Right lobe of liver (tissue), 6 donors: ENCODE data around the gene NDUFS6. TPM values are rescaled to one million over a fixed set of nuclear protein-coding genes. Genes with fewer than 3 reads are reported as not detected.
"Not testable (repeated sequence)": the region's sequence is repeated elsewhere in the genome, so short reads cannot be mapped to it uniquely, and the experiment has no call there.

Experiments used
- ATAC-seq, 4 donors: fragments of 200-7000 bp; cut with Tn5 transposase; one replicate each; pipeline ENCODE4 v1.9.1; 2020; ENCODE audit warnings: mild to moderate bottlenecking in 4 of 4, moderate library complexity in 4 of 4
- DNase-seq, 3 donors: peaks; one replicate each; pipeline ENCODE4 v3.0.0-alpha.2; 2020
- H3K27ac ChIP-seq, 3 donors: fragments of 200-600 bp; one replicate each; pipeline ENCODE4 v1.8.0; 2022
- H3K27me3 ChIP-seq, 2 donors: fragments of 200-600 bp; one replicate each; pipeline ENCODE4 v1.8.0; 2022
- H3K36me3 ChIP-seq, 4 donors: fragments of 200-600 bp; sonication (generic) in 1 of 4; one replicate each; pipeline versions ENCODE4 v1.5.1 to v1.8.0; 2017 to 2022; ENCODE audit warnings: control low read depth in 1 of 4
- H3K4me1 ChIP-seq, 4 donors: fragments of 200-600 bp; sonication (generic) in 1 of 4; one replicate each; pipeline versions ENCODE4 v1.5.1 to v1.8.0; 2017 to 2022; ENCODE audit warnings: control low read depth in 1 of 4
- H3K4me3 ChIP-seq, 3 donors: fragments of 200-600 bp; one replicate each; pipeline ENCODE4 v1.8.0; 2022
- H3K9me3 ChIP-seq, 4 donors: fragments of 200-600 bp; sonication (generic) in 1 of 4; one replicate each; pipeline versions ENCODE4 v1.5.1 to v1.8.0; 2017 to 2022; ENCODE audit warnings: control low read depth in 1 of 4
- POLR2A ChIP-seq: fragments of 450-650 bp; IDR thresholded peaks from one replicate; pipeline ENCODE4 v1.6.1; 2017; ENCODE audit warnings: antibody characterized with exemption, mild to moderate bottlenecking
- WGBS: methylation state at CpG from one replicate; pipeline ENCODE4 v1.1.6; 2018; ENCODE audit warnings: low coverage, low lambda C conversion rate; ENCODE audit not compliant: insufficient coverage; ENCODE audit errors: missing lambda C conversion rate; 5-methylcytosine and 5-hydroxymethylcytosine counted together
- intact Hi-C, 2 donors: fragments of 100-400 bp; cut with DNase I; formaldehyde crosslinking; loops; one replicate each; pipeline versions ENCODE4 v1.11.2 to v1.14.1; 2022
- total RNA-seq, 6 experiments: library from RNA; depleted of rRNA in 2 of 6; stranded (reverse); fragments of >200 nt in 2 of 6; fragmentation: NEBNext Ultra II Directional in 3 of 6; extraction: Animal tissue kit (Norgen Biotek cat#: 25700) in 3 of 6; gene quantifications; one replicate each; pipeline versions ENCODE4 v1.1.0 to v1.2.4, GENCODE V29; 2016 to 2023
- TF ChIP-seq, protein P1 (sequence below), 4 donors: fragments of 200-600 bp in 3 of 4; fragments of 450-650 bp in 1 of 4; IDR thresholded peaks; one replicate each; pipeline versions ENCODE4 v1.5.1 to v1.8.0; 2016 to 2022; ENCODE audit warnings: antibody characterized with exemption in 4 of 4, mild to moderate bottlenecking in 2 of 4
- donor health status: DM: no; HTN: yes; CAD: no.
- donor health status: DM: no; HTN: no; CAD: no.
- donor health status: DM: no; HTN: no; CAD: no.
- donor health status: DM: no; HTN: yes; CAD: no.
- donor health status: DM: no; HTN: yes; CAD: no.

NDUFS6 gene
- total RNA-seq, 6 experiments from 2014 or later = 16.5 to 57.5 (median 23.7) TPM

DNA sequence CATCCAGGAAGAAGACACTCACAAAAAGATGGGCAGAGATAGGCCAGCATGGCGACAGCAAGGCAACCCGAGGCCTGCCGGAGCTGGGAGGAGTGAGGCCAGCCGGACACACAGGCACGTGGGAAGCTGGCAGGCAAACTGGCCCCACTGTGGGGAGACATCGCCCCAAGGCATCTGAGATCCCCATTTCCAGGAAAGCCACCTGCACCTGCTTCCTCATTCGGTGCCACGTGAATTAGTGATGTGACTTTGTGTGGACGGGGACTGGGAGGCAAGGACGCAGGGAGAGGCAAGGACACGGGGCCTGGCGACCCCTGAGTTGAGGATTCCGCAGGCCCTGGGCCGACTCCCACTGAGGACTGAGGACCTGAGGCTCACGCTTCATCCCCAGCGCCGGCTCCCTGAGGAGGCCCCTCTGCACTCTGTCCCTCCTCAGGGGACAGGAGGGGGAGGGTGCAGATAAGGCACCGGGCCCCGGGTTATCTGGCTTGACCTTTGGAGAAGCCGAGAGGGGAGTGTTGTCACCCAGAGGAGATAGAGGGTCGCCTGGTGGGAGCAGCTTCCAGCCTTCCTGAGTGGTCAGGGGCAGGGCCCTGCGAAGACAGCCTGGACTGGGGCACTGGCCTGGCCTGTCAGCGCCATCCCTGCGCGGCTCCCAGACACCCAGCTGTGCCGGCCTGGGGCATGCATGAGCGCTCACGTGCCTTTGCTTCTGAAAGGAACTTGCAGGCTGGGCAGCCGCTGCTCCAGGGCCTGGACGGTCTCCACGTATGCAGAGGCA lies 39.7 kb downstream of the NDUFS6 start:
- DNase-seq = peak in 1 of 3 donors; percentile 46
- Histone ChIP-seq H3K4me3 (no peak overlapping the region), H3K4me1 (no peaks in the 10 kb centered on the region), H3K36me3 (no peaks in the 10 kb centered on the region), H3K27me3 (no peaks in the 10 kb centered on the region), H3K27ac (no peak overlapping the region), H3K9me3 (no peaks in the 10 kb centered on the region)
- intact Hi-C loops = no loop called here
- peak in 1 of 4 donors; percentile 40 for ATAC-seq
- TF ChIP-seq POLR2A = no peak
- TF ChIP-seq, protein P1, sequence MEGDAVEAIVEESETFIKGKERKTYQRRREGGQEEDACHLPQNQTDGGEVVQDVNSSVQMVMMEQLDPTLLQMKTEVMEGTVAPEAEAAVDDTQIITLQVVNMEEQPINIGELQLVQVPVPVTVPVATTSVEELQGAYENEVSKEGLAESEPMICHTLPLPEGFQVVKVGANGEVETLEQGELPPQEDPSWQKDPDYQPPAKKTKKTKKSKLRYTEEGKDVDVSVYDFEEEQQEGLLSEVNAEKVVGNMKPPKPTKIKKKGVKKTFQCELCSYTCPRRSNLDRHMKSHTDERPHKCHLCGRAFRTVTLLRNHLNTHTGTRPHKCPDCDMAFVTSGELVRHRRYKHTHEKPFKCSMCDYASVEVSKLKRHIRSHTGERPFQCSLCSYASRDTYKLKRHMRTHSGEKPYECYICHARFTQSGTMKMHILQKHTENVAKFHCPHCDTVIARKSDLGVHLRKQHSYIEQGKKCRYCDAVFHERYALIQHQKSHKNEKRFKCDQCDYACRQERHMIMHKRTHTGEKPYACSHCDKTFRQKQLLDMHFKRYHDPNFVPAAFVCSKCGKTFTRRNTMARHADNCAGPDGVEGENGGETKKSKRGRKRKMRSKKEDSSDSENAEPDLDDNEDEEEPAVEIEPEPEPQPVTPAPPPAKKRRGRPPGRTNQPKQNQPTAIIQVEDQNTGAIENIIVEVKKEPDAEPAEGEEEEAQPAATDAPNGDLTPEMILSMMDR (IDR thresholded peaks at IDR 0.05) = no peak
- 40% methylated on average over 5 of the region's 31 CpGs for WGBS

GRCh38 chr5:1842004-1842819 lies 41.0 kb downstream of the NDUFS6 start:
- Histone ChIP-seq H3K4me1 (no peaks in the 10 kb centered on the region), H3K4me3 (no peak overlapping the region), H3K27me3 (no peaks in the 10 kb centered on the region), H3K36me3 (no peaks in the 10 kb centered on the region), H3K27ac (no peak overlapping the region), H3K9me3 (no peaks in the 10 kb centered on the region)
- ATAC-seq = no peak
- TF ChIP-seq, protein P1 (IDR thresholded peaks at IDR 0.05) = no peak
- TF ChIP-seq POLR2A = no peak
- DNase-seq = no peak
- intact Hi-C loops = no loop called here
- 56% methylated on average over 17 of the region's 17 CpGs for WGBS

DNA sequence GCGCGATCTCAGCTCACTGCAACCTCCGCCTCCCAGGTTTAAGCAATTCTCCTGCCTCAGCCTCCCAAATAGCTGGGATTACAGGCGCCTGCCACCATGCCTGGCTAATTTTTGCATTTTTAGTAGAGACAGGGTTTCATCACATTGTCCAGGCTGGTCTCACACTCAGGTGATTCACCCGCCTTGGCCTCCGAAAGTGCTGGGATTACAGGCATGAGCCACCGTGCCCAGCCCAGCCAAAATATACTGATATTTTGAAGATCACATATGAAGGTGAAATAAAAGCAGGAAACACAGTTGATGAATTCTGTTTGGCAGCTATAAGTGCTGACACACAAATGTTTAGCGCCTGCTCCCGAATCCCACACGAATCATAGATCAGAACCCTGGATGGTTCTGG lies 42.6 kb downstream of the NDUFS6 start:
- not testable (repeated sequence) for H3K27me3 ChIP-seq

DNA sequence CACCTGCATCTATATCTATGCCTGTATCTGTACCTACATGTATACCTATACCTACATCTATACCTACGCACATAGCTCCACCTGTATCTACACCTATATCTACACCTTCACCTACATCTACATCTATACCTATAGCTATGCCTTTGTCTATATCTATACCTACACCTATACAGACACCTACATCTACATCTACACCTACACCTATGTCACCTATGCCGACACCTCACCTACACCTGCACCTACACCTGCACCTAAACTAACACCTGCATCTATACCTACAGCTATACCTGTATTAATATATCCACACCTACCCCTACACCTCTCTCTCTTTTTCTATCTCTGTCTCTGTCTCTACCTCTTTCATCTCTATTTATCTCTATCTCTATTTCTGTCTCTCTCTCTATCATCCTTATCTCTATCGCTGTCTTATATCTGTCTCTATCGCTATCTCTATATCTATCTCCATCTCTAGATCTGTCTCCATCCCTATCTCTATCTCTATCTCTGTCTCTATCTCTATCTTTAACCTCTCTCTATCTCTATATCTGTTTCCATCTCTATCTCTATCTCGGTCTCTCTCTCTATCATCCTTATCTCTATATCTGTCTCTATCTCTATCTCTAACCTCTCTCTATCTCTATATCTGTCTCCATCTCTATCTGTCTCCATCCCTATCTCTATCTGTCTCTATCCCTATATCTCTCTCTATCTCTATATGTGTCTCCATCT lies 43.7 kb downstream of the NDUFS6 start:
- no peaks in the 10 kb centered on the region for H3K9me3 ChIP-seq
- no peak overlapping the region for H3K27ac ChIP-seq
- no peaks in the 10 kb centered on the region for H3K36me3 ChIP-seq
- H3K27me3 ChIP-seq = no peaks in the 10 kb centered on the region
- H3K4me1 ChIP-seq = no peaks in the 10 kb centered on the region
- ATAC-seq (no peak), DNase-seq (no peak)
- no peak for TF ChIP-seq POLR2A
- TF ChIP-seq, protein P1 (IDR thresholded peaks at IDR 0.05) = no peak
- no peak overlapping the region for H3K4me3 ChIP-seq
- 96% methylated on average over 5 of the region's 5 CpGs for WGBS
- intact Hi-C loops = no loop called here

More for the DNA sequence above, 42.6 kb downstream of the NDUFS6 start:
- ATAC-seq, H3K27ac ChIP-seq, H3K4me1 ChIP-seq, H3K9me3 ChIP-seq, H3K4me3 ChIP-seq, DNase-seq, H3K36me3 ChIP-seq, intact Hi-C loops: not testable (repeated sequence)
- WGBS = 76% methylated on average over 7 of the region's 10 CpGs
